ENCODE measurements around the gene REG4. TPM values are rescaled to one million over a fixed set of nuclear protein-coding genes. Genes with fewer than 3 reads are reported as not detected.

The REG4 gene
- total and polyA plus RNA-seq, 9 donors: 0.36 to 2.4 TPM; not detected in 7

DNA sequence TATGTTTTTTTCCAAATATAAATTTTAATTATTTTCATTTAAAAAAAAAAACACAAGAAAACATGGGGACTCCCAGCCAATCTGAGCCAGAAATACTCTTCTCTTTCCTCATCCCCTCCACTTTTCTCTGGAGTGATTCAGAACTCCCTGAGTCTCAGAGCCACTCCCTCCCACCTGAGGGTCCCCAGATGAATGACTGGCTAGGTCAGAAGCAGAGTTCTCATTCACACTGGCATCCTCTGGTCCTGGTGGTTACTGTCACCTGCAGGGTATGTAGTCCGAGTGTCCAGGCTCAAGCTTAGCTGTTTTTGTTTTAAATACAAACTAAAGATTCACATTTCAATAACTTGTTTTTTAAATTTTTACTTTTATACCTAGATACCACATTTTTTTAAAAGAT lies 48.9 kb downstream of the REG4 start:
- intact Hi-C loops (cut with DNase I): no loop called here
- no peaks in the 10 kb centered on the region for H3K4me1 ChIP-seq (ENCODE audit: insufficient read depth)
- H3K36me3 ChIP-seq: no peaks in the 10 kb centered on the region
- no peaks in the 10 kb centered on the region for H3K9me3 ChIP-seq
- H3K27ac ChIP-seq: no peak overlapping the region
- H3K4me3 ChIP-seq: no peak overlapping the region
- no peak for DNase-seq
- no peak for TF ChIP-seq POLR2A (IDR thresholded peaks at IDR 0.05)
- TF ChIP-seq EP300 (IDR thresholded peaks at IDR 0.05): no peak
- TF ChIP-seq, protein P1, sequence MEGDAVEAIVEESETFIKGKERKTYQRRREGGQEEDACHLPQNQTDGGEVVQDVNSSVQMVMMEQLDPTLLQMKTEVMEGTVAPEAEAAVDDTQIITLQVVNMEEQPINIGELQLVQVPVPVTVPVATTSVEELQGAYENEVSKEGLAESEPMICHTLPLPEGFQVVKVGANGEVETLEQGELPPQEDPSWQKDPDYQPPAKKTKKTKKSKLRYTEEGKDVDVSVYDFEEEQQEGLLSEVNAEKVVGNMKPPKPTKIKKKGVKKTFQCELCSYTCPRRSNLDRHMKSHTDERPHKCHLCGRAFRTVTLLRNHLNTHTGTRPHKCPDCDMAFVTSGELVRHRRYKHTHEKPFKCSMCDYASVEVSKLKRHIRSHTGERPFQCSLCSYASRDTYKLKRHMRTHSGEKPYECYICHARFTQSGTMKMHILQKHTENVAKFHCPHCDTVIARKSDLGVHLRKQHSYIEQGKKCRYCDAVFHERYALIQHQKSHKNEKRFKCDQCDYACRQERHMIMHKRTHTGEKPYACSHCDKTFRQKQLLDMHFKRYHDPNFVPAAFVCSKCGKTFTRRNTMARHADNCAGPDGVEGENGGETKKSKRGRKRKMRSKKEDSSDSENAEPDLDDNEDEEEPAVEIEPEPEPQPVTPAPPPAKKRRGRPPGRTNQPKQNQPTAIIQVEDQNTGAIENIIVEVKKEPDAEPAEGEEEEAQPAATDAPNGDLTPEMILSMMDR (IDR thresholded peaks at IDR 0.05): no peak
- no peaks in the 10 kb centered on the region for H3K27me3 ChIP-seq
- 73 to 84% (median 82%) methylated on average over 1 of the region's 1 CpG for WGBS, 3 donors

DNA sequence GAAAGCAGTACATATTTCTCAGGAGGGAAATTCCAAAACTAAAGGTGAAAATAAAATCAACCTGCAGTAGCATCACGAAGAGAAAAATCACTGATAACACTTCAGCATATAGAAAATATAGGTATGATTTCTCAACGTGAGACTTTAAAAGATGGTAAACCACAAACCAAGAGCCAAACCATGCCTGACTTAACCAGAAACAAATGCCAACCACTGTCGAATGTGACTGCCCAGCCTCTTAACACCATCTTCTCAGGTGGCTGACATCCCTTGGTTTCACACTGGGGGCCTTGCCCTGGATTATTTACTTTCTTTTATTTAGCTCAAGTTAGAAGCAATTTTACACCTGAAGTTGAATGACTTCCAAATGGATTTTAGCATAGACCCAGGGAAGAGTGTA lies 52.7 kb downstream of the REG4 start:
- H3K4me3 ChIP-seq: no peak overlapping the region
- DNase-seq: no peak
- intact Hi-C loops (cut with DNase I): no loop called here
- H3K4me1 ChIP-seq (ENCODE audit: insufficient read depth): no peaks in the 10 kb centered on the region
- no peak overlapping the region for H3K27ac ChIP-seq
- H3K27me3 ChIP-seq: no peaks in the 10 kb centered on the region
- H3K9me3 ChIP-seq: no peaks in the 10 kb centered on the region
- TF ChIP-seq EP300 (IDR thresholded peaks at IDR 0.05) (no peak), POLR2A (IDR thresholded peaks at IDR 0.05) (no peak)
- TF ChIP-seq, protein P1 (IDR thresholded peaks at IDR 0.05): no peak
- no peaks in the 10 kb centered on the region for H3K36me3 ChIP-seq
- 76 to 90% (median 80%) methylated on average over 3 of the region's 3 CpGs for WGBS, 3 donors

DNA sequence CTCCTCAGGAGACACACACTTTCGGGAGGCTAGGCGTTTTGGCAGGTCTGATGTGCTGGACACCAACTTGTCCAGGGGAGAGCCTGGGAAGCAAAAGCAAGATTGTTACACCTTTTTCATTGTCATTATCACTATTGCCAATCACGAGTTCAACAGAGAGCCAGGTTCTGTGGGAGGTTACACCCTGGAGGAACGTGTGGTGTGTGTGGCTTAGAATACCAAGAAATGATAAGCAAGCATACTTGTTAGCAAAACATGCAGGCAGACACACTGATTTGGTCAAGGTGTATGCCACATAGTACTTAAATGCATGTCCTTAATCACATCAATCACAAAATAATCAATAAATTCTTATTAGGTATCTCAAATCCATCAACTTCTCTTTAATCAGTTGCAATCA lies 58.7 kb downstream of the REG4 start:
- no peaks in the 10 kb centered on the region for H3K36me3 ChIP-seq
- no peak overlapping the region for H3K4me3 ChIP-seq
- no peak overlapping the region for H3K27ac ChIP-seq
- intact Hi-C loops (cut with DNase I): no loop called here
- TF ChIP-seq POLR2A (IDR thresholded peaks at IDR 0.05) (no peak), EP300 (IDR thresholded peaks at IDR 0.05) (no peak)
- TF ChIP-seq, protein P1 (IDR thresholded peaks at IDR 0.05): no peak
- no peak for DNase-seq
- WGBS, 3 donors: 70 to 81% (median 76%) methylated on average over 4 of the region's 4 CpGs
- no peaks in the 10 kb centered on the region for H3K9me3 ChIP-seq
- peaks cover 3% of the 10 kb centered on the region for H3K4me1 ChIP-seq (ENCODE audit: insufficient read depth)
- no peaks in the 10 kb centered on the region for H3K27me3 ChIP-seq

DNA sequence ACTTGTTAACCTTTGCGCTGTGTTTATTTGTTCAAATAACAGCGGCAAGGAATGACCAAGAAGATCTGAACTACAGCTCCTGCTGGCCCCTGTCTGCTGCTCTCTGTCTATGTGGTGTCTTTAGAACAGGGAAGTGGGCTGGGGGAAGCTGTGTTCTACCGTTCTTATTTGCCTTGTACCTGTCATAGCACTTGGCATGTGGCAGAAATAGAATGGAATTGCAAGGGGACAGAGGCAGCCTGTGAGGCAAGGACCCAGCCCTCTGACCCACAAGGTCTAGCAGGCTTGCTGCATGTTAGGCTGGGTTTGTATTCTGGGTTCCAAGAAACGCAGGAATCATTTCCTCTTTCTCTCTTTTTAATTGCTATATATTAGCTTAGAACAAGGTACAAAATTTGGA lies 63.2 kb downstream of the REG4 start:
- peaks cover 9% of the 10 kb centered on the region for H3K4me1 ChIP-seq (ENCODE audit: insufficient read depth)
- intact Hi-C loops (cut with DNase I): loop anchor here in 1 of 4 donors (10.0 kb wide), 1 partner anchor 57 kb away; no protein-coding TSS in a partner anchor
- 29 to 43% (median 37%) methylated on average over 4 of the region's 4 CpGs for WGBS, 3 donors
- no peaks in the 10 kb centered on the region for H3K36me3 ChIP-seq
- H3K9me3 ChIP-seq: no peaks in the 10 kb centered on the region
- no peaks in the 10 kb centered on the region for H3K27me3 ChIP-seq
- no peak for DNase-seq
- no peak overlapping the region for H3K4me3 ChIP-seq
- no peak for TF ChIP-seq EP300 (IDR thresholded peaks at IDR 0.05)
- TF ChIP-seq, protein P1 (IDR thresholded peaks at IDR 0.05): no peak
- TF ChIP-seq POLR2A (IDR thresholded peaks at IDR 0.05): no peak
- peak overlapping the region in 1 of 2 donors; percentile 47 for H3K27ac ChIP-seq
